Measurements from ENCODE around the gene PI4KB. TPM values are rescaled to one million over a fixed set of nuclear protein-coding genes. Genes with fewer than 3 reads are reported as not detected.

PI4KB gene
- total RNA-seq, 1 experiment from 2014 or later, result 62.8 TPM

DNA sequence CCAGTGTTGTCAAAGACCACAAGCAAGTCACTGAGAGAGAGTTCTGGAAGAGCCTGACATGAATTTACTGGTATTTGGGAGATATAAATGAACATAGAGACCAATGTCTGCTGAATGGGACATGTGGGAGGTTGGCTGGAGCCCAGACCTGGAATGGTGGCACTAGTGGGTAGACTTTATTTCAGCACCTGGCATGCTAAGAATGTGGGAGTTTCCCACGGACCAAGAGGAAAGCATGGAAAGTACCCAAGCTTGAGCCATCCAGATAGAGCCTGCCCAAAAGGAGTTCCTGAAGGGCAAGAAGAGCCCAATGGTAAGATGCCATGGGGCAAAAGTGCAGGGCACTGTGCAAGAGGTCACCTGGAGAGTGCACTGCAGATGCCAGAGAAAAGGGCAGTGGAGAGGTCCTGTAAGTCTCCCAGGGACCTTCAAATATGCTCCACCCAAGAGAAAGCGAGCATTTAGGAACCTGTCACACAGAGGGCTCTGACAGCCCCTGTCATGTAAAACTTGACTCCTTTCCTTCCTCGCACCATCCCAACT is 53.2 kb downstream of the PI4KB start:
- Histone ChIP-seq H3K4me3 (ENCODE audit: low read depth, low read length, poor library complexity, severe bottlenecking) (no peak overlapping the region), H3K4me1 (ENCODE audit: insufficient read depth, low read length, poor library complexity, severe bottlenecking) (no peaks in the 10 kb centered on the region), H3K27me3 (replicated peaks; ENCODE audit: insufficient read depth, low read depth, low read length, poor library complexity) (no peaks in the 10 kb centered on the region), H3K36me3 (ENCODE audit: insufficient read depth, low read length, poor library complexity, severe bottlenecking) (no peaks in the 10 kb centered on the region), H3K27ac (ENCODE audit: low read depth, low read length, poor library complexity, severe bottlenecking) (no peak overlapping the region), H3K9me3 (ENCODE audit: low read depth, low read length, poor library complexity, severe bottlenecking) (no peaks in the 10 kb centered on the region)
- no peak for TF ChIP-seq EZH2 (IDR thresholded peaks at IDR 0.05; ENCODE audit: borderline replicate concordance, low read depth, low read length, poor library complexity, severe bottlenecking)
- TF ChIP-seq, protein P1, sequence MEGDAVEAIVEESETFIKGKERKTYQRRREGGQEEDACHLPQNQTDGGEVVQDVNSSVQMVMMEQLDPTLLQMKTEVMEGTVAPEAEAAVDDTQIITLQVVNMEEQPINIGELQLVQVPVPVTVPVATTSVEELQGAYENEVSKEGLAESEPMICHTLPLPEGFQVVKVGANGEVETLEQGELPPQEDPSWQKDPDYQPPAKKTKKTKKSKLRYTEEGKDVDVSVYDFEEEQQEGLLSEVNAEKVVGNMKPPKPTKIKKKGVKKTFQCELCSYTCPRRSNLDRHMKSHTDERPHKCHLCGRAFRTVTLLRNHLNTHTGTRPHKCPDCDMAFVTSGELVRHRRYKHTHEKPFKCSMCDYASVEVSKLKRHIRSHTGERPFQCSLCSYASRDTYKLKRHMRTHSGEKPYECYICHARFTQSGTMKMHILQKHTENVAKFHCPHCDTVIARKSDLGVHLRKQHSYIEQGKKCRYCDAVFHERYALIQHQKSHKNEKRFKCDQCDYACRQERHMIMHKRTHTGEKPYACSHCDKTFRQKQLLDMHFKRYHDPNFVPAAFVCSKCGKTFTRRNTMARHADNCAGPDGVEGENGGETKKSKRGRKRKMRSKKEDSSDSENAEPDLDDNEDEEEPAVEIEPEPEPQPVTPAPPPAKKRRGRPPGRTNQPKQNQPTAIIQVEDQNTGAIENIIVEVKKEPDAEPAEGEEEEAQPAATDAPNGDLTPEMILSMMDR (conservative IDR thresholded peaks at IDR 0.05; ENCODE audit: low read depth, low read length), result no peak
- BruUV-seq (replicated peaks), result no TSS peak
- intact Hi-C loops (cut with micrococcal nuclease; ENCODE audit: unreplicated experiment), result no loop called here
- ChIA-PET CTCF (no interaction called here), POLR2A (ENCODE audit: low non-redundant PET) (no interaction called here)
- no peak for DNase-seq (ENCODE audit: low spot score)

DNA sequence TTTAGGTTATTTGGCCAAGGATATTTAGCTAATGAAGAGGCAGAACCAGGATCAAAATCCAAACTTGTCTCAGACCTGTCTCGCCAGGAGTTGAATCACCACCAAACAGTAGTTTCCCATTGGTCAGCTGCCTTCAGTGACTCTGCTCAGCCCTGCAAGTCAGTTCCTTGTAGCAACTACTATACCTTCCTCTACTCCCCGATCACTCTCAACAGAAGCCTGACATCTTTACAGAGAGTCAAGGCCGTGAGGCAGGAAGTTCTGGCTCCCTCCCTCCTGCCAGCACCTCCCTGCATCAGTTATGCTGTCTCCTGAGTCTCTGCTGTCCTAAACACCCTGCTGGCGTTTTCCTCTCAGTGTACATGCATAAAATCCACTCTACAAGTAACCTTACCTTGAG is 59.5 kb downstream of the PI4KB start:
- POLR2A ChIA-PET (ENCODE audit: low non-redundant PET), result no interaction called here
- no peaks in the 10 kb centered on the region for H3K9me3 ChIP-seq (ENCODE audit: low read depth, low read length, poor library complexity, severe bottlenecking)
- TF ChIP-seq EZH2 (IDR thresholded peaks at IDR 0.05; ENCODE audit: borderline replicate concordance, low read depth, low read length, poor library complexity, severe bottlenecking), result no peak
- TF ChIP-seq, protein P1 (conservative IDR thresholded peaks at IDR 0.05; ENCODE audit: low read depth, low read length), result no peak
- no peak for DNase-seq (ENCODE audit: low spot score)
- no peaks in the 10 kb centered on the region for H3K27me3 ChIP-seq (replicated peaks; ENCODE audit: insufficient read depth, low read depth, low read length, poor library complexity)
- peaks cover 50% of the 10 kb centered on the region for H3K36me3 ChIP-seq (ENCODE audit: insufficient read depth, low read length, poor library complexity, severe bottlenecking)
- no TSS peak for BruUV-seq (replicated peaks)
- H3K4me3 ChIP-seq (ENCODE audit: low read depth, low read length, poor library complexity, severe bottlenecking), result no peak overlapping the region
- no peak overlapping the region for H3K27ac ChIP-seq (ENCODE audit: low read depth, low read length, poor library complexity, severe bottlenecking)
- intact Hi-C loops (cut with micrococcal nuclease; ENCODE audit: unreplicated experiment), result no loop called here
- CTCF ChIA-PET, result no interaction called here
- H3K4me1 ChIP-seq (ENCODE audit: insufficient read depth, low read length, poor library complexity, severe bottlenecking), result no peaks in the 10 kb centered on the region

DNA sequence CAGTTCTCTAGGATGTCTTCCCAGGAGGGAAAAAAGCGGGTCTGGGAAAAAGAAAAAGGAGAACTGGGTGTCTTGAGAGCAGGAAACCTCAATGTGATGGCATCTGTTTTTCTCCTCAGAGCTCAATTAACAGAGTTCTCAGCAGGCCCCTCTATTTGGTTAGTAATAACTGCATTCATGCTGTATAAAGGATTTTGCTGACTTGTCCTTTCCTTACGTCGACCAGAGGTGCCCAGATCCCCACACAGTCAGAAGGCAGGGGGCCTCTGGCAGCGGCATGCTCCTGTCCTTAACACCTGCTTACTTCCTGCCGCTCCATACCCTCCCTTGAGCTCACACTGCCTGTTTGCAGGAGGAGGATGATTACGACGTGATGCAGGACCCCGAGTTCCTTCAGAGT is 60.4 kb downstream of the PI4KB start:
- CTCF ChIA-PET, result no interaction called here
- no peaks in the 10 kb centered on the region for H3K27me3 ChIP-seq (replicated peaks; ENCODE audit: insufficient read depth, low read depth, low read length, poor library complexity)
- no peaks in the 10 kb centered on the region for H3K4me1 ChIP-seq (ENCODE audit: insufficient read depth, low read length, poor library complexity, severe bottlenecking)
- H3K27ac ChIP-seq (ENCODE audit: low read depth, low read length, poor library complexity, severe bottlenecking), result no peak overlapping the region
- intact Hi-C loops (cut with micrococcal nuclease; ENCODE audit: unreplicated experiment), result no loop called here
- no peaks in the 10 kb centered on the region for H3K9me3 ChIP-seq (ENCODE audit: low read depth, low read length, poor library complexity, severe bottlenecking)
- no TSS peak for BruUV-seq (replicated peaks)
- no peak for TF ChIP-seq EZH2 (IDR thresholded peaks at IDR 0.05; ENCODE audit: borderline replicate concordance, low read depth, low read length, poor library complexity, severe bottlenecking)
- TF ChIP-seq, protein P1 (conservative IDR thresholded peaks at IDR 0.05; ENCODE audit: low read depth, low read length), result no peak
- H3K36me3 ChIP-seq (ENCODE audit: insufficient read depth, low read length, poor library complexity, severe bottlenecking), result peaks cover 59% of the 10 kb centered on the region
- DNase-seq (ENCODE audit: low spot score), result no peak
- POLR2A ChIA-PET (ENCODE audit: low non-redundant PET), result no interaction called here
- no peak overlapping the region for H3K4me3 ChIP-seq (ENCODE audit: low read depth, low read length, poor library complexity, severe bottlenecking)
